ENCODE results near the gene CFAP97D2.

- TF ChIP-seq, protein P1, sequence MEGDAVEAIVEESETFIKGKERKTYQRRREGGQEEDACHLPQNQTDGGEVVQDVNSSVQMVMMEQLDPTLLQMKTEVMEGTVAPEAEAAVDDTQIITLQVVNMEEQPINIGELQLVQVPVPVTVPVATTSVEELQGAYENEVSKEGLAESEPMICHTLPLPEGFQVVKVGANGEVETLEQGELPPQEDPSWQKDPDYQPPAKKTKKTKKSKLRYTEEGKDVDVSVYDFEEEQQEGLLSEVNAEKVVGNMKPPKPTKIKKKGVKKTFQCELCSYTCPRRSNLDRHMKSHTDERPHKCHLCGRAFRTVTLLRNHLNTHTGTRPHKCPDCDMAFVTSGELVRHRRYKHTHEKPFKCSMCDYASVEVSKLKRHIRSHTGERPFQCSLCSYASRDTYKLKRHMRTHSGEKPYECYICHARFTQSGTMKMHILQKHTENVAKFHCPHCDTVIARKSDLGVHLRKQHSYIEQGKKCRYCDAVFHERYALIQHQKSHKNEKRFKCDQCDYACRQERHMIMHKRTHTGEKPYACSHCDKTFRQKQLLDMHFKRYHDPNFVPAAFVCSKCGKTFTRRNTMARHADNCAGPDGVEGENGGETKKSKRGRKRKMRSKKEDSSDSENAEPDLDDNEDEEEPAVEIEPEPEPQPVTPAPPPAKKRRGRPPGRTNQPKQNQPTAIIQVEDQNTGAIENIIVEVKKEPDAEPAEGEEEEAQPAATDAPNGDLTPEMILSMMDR (IDR thresholded peaks at IDR 0.05; ENCODE audit: low read length): no peak
- no peak for TF ChIP-seq EZH2 (optimal IDR thresholded peaks at IDR 0.05; ENCODE audit: low read depth, low read length)
Observed at GRCh38 chr13:114211446-114212157, 32.5 kb downstream of the CFAP97D2 start.
